ENCODE measurements around the gene ACACA.

ACACA gene

DNA sequence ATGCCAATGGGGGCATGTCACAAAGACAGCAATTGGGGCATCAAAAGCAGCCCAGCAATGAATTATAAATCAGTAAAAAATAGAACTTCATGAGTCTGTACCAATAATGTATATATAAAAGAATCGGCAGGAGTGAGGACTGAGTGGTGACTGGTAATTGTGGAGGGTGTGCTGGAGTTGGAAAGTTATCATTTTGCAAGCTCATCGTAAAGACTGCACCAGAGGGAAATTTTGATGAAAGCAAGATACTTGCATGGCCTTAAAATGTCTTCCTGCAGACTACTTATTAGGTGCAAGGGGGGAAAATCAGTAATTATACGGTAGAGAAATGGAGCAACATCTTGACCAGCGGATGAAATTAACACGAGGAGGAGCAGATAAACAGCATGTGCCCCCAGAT lies 319.0 kb downstream of the ACACA start:
- intact Hi-C loops (cut with DNase I; ENCODE audit: low total_unique reads) = no loop called here
- peaks cover 32 to 61% (median 32%) of the 10 kb centered on the region in 3 donors for H3K36me3 ChIP-seq

DNA sequence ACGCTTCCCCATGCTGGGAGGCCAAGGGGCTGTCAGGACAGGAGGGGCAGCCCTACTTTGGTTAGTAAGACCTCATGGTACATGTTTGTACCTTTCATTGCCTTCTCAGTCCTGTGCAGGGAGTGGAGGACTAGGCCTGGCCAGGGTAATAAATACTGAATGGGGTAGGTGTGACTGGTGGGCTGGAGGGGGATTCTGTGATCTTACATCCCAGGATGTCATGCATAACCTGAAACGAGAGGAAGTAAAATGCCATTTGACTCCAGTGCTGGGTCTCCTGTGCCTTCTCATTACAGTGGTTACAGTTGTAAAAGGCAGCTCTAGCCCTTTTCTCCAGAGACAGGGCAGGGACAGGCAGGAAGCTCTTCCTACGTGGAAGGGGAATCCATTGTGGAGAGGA lies 319.7 kb downstream of the ACACA start:
- Histone ChIP-seq H3K4me3 (no peak overlapping the region), H3K36me3 (peaks cover 32 to 60% (median 32%) of the 10 kb centered on the region in 3 donors), H3K27ac (no peak overlapping the region), H3K9me3 (no peaks in the 10 kb centered on the region), H3K27me3 (no peaks in the 10 kb centered on the region), H3K4me1 (no peaks in the 10 kb centered on the region)
- TF ChIP-seq, protein P1, sequence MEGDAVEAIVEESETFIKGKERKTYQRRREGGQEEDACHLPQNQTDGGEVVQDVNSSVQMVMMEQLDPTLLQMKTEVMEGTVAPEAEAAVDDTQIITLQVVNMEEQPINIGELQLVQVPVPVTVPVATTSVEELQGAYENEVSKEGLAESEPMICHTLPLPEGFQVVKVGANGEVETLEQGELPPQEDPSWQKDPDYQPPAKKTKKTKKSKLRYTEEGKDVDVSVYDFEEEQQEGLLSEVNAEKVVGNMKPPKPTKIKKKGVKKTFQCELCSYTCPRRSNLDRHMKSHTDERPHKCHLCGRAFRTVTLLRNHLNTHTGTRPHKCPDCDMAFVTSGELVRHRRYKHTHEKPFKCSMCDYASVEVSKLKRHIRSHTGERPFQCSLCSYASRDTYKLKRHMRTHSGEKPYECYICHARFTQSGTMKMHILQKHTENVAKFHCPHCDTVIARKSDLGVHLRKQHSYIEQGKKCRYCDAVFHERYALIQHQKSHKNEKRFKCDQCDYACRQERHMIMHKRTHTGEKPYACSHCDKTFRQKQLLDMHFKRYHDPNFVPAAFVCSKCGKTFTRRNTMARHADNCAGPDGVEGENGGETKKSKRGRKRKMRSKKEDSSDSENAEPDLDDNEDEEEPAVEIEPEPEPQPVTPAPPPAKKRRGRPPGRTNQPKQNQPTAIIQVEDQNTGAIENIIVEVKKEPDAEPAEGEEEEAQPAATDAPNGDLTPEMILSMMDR (IDR thresholded peaks at IDR 0.05) = no peak
- DNase-seq = no peak
- intact Hi-C loops (cut with DNase I; ENCODE audit: low total_unique reads) = no loop called here

More for the DNA sequence above, 319.0 kb downstream of the ACACA start:
- no peaks in the 10 kb centered on the region for H3K4me1 ChIP-seq
- H3K9me3 ChIP-seq = no peaks in the 10 kb centered on the region
- TF ChIP-seq, protein P1 (IDR thresholded peaks at IDR 0.05) = no peak
- H3K27me3 ChIP-seq = no peaks in the 10 kb centered on the region
- H3K27ac ChIP-seq = no peak overlapping the region
- no peak for DNase-seq
- H3K4me3 ChIP-seq = no peak overlapping the region

DNA sequence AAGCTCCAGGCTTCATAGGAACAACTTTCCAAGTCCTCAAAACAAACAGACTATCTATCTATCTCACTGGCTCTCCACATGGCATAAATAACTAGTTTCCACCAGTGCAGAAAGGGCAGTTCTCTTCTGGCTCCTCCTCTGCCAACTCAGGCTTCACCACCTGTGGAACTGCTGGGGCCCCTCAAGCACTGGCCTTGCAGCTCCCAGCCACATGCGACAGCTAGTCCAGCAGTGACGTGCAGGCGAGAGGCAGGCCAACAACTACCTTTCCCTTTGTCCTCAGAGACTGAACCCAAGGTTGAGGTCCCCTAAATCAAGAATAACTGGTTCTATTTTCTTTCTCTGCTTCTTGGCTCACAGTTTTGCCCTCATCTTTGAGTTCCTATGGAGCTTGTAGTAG lies 320.3 kb downstream of the ACACA start:
- Histone ChIP-seq H3K36me3 (peaks cover 32 to 60% (median 32%) of the 10 kb centered on the region in 3 donors), H3K27me3 (no peaks in the 10 kb centered on the region), H3K9me3 (no peaks in the 10 kb centered on the region), H3K4me3 (no peak overlapping the region), H3K4me1 (no peaks in the 10 kb centered on the region), H3K27ac (no peak overlapping the region)
- no peak for DNase-seq
- intact Hi-C loops (cut with DNase I; ENCODE audit: low total_unique reads) = no loop called here
- TF ChIP-seq, protein P1 (IDR thresholded peaks at IDR 0.05) = no peak

DNA sequence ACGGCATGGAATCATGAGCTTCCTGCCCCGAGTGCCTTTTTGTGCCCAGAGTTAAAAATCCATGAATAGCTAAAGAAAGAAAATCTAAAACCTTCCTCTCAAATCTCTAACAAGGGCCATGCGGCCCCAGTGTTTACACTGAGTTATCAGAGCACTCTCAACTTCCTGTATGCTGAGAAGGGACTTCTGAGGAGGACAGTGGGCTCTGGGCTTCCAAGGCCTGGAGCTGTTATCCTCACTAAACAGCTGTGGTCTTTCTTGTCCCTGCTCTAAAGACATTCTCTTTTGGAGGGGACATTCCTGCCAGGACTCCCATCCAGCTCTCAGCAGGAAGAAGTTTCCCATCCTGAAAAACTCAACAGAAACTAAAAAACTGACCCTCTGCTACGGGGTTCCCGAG lies 322.3 kb downstream of the ACACA start:
- Histone ChIP-seq H3K27me3 (no peaks in the 10 kb centered on the region), H3K9me3 (no peaks in the 10 kb centered on the region), H3K27ac (no peak overlapping the region), H3K4me3 (no peak overlapping the region), H3K36me3 (peaks cover 32 to 45% (median 32%) of the 10 kb centered on the region in 3 donors), H3K4me1 (no peaks in the 10 kb centered on the region)
- TF ChIP-seq, protein P1 (IDR thresholded peaks at IDR 0.05) = no peak
- no peak for DNase-seq
- intact Hi-C loops (cut with DNase I; ENCODE audit: low total_unique reads) = no loop called here

DNA sequence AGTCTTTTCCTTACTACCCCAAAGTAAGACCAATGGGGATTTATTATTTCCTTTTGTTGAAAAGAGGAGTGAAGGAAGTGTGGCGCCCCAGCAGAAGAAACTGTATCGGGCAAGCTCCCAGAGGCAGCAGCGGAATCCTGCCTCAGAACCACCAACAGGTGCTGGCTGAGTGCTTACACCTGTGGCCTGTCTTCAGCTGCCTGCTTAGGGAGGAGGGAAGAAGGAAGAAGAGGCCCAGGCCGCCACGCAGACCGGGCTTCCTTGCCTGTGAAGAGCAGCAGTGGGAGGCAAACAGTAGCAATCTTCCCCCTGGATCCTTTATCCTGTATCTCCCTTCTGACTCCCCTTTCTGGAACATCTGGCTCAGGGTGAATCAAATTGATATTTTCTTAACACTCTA lies 323.2 kb downstream of the ACACA start:
- intact Hi-C loops (cut with DNase I; ENCODE audit: low total_unique reads) = no loop called here
- Histone ChIP-seq H3K9me3 (peaks cover 0 to 3% (median 0%) of the 10 kb centered on the region in 3 donors), H3K36me3 (peaks cover 32 to 36% (median 32%) of the 10 kb centered on the region in 3 donors), H3K4me3 (no peak overlapping the region), H3K4me1 (no peaks in the 10 kb centered on the region), H3K27me3 (no peaks in the 10 kb centered on the region), H3K27ac (no peak overlapping the region)
- DNase-seq = no peak
- TF ChIP-seq, protein P1 (IDR thresholded peaks at IDR 0.05) = no peak

DNA sequence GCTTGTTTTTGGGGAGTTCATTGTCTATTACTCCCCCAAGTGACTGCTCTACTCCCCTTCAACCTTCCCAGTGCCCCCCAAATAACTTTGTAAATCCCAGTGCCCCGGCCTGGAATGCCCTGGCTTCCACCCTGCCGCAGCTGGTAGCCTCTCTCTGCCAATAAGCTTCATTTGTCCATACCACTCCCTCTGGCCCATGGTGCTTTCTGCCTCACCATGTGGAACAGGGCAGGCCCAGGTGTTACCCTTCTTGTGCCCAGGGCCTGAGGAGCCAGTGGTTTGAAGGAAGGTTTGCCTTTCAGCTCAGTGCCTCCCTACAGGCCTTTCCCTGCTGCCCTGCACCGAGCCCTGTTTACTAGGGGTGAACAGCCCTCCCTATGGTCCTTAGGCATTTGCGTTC lies 323.7 kb downstream of the ACACA start:
- TF ChIP-seq, protein P1 (IDR thresholded peaks at IDR 0.05) = no peak
- Histone ChIP-seq H3K27ac (no peak overlapping the region), H3K4me3 (no peak overlapping the region)

More for the DNA sequence above, 323.7 kb downstream of the ACACA start:
- no peaks in the 10 kb centered on the region for H3K4me1 ChIP-seq
- peaks cover 31% of the 10 kb centered on the region in 3 donors for H3K36me3 ChIP-seq
- no peaks in the 10 kb centered on the region for H3K27me3 ChIP-seq
- no peak for DNase-seq
- intact Hi-C loops (cut with DNase I; ENCODE audit: low total_unique reads) = no loop called here
- peaks cover 0 to 5% (median 0%) of the 10 kb centered on the region in 3 donors for H3K9me3 ChIP-seq
